HG02571 (cell line): ENCODE data around the gene BBLN.
A peak's percentile ranks its signal among the peaks of the same experiment; 100 is the strongest.

Experiments used
- ATAC-seq: cut with Tn5 transposase; IDR thresholded peaks from one replicate; pipeline ENCODE4 v1.9.1; 2021; ENCODE audit warnings: mild to moderate bottlenecking, moderate library complexity; ENCODE audit not compliant: unreplicated experiment

The BBLN gene

DNA sequence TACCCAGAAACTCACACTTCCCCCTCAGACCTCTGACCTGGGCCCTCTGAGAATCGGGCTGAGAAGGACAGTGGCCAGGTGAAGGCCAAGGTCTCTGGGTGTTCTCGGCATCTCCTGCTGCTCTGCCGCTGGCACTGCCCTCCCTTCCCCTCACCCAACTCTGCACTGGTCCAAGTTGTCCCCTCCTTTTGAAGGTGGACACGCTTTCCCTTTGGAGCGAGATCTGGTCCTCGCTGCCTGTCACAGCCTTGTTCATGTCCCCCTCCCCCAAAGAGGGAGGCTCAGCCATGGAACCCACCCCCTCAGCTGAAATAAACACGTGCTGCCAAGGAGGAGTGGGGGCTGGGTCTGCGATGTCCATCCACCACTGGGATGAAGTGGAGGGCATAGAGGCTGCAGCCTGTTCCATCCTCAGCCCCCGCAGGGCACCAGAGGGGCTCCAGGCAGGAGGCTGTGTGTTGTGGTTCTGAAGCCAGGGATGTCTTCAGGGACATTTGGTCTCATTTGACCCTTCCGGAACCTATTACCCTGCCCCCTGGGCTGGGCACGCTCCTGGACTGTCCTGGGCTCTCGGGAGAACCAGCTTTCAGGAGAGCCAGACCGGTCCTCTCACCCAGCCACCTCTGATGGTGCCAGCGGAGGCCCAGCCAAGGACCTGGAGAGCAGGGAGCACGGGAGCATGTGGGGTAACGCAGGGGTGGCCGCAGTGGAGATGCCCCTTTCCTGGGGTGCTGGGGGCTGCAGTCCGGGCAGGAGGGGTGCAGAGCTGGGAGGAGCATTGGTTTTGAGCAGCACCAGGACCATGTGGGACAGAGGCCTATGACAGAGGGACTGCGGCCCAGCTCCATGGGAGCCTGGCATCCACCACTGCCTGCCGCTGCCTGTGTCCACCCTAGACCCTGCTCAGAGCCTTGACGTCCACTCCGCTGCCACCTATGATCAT, 15.6 kb upstream of the BBLN start:
- no peak for ATAC-seq

DNA sequence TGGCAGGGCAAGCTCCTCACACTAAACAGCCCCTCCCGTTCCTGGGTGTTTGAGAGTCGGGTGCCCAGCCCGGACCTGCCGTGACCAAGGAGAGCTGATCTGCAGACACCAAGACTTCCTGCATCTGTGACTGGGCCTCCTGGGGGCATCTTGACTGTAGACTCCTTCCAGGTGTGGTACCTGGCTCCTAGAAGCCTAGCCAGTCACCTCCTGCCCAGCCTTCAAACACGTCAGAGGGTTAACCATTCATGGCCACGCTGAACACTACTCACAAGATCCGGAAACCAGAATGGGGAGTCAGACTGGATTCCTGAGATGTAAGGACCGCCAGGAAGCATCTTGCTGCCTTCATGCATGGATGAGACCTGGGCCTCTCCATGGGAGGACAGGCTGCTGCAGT, 14.5 kb upstream of the BBLN start:
- no peak for ATAC-seq

DNA sequence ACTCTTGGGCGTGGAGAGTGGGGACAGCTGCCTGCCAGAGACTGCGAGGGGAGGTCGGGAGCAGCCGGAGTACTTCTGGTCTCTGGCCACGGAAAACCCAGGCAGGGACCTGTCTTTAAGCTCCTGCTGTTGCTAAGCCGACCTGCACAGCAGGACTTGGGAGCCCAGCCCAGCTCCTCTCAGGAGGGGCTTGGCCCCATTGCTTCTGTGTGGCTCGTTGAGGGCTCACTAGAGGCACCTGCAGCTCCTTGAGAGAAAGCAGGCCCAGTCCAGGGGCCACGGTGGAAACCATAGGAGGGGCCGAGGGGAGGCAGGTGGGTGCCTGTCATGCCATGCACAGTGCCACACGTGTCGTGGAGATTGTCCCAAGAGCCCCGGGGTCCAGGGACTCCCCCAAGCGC, 14.1 kb upstream of the BBLN start:
- no peak for ATAC-seq

DNA sequence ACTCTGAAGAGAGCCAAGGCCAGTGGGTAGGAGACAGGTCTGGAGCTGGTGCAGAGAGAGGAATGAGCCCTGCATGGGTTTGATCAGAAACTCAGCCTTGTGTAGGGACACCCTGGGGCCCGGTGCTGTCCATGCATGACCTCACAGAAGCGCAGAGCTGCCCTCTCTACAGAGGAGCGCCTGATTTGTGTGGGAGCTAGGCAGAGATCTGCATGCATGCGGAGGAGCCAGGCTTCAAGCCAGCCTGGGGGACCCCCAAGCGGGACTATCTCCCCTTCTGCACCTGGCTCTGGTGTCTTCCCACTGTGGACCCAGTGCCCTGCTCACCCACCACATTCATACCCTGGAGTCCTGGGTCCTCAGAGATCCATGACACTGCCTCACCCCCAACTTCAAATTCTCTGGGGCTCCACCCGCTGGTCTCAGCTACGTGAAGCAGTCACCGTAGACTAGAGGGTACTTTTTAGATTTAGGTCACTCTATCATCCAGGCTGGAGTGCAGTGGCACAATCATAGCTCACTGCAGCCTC, 13.4 kb upstream of the BBLN start:
- no peak for ATAC-seq

DNA sequence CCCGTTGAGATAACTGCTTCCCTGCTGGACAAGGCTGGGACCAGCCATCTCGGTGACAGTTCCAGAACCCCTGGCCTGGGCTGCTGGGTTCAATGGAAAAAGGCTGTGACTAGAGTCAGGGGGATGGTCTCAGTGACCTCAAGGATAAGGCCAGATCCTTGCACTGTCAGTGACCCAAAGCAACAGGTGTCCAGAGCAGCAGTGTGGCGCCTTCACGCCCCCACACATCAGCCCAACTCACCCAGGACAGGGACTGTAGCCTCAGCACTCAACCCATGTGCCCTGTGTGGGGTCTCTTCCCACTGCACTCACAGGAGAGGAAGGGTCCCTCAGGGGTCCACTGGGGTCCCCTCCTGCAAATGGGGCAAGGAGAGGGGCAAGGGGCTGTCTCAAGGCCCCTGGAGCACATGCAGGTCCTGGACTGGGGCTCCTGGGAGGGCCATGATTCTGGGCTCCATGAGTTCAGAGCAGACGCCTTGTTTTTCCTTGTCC, 11.5 kb upstream of the BBLN start:
- no peak for ATAC-seq

DNA sequence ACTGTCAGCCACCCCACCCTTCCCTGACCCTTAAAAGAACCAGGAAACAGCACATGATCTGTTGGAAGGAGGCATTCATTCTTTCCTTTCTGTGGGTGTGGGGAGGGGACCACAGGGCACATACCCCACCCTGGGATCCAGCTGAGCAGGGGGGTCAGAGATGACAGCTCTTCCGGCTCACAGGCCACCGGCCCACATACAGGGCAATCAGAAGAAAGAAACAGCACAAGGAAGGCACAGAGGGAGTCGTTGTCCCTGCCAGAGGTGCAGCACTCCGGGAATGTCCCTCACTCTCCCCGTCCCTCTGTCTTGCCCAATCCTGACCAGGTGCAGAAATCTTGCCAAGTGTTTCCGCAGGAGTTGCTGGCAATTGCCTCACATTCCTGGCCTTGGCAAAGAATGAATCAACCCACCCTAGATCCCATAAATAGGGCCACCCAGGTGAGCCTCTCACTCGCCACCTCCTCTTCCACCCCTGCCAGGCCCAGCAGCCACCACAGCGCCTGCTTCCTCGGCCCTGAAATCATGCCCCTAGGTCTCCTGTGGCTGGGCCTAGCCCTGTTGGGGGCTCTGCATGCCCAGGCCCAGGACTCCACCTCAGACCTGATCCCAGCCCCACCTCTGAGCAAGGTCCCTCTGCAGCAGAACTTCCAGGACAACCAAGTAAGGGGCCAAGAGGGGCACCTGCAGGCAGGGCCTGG, 10.9 kb upstream of the BBLN start, which contains the start of gene LCN2:
Gene LCN2, plus strand, starts transcription at position 453 of the 701 bp plus-strand sequence. Its CDS starts 73 bp downstream, at position 526.
- ATAC-seq: no peak

DNA sequence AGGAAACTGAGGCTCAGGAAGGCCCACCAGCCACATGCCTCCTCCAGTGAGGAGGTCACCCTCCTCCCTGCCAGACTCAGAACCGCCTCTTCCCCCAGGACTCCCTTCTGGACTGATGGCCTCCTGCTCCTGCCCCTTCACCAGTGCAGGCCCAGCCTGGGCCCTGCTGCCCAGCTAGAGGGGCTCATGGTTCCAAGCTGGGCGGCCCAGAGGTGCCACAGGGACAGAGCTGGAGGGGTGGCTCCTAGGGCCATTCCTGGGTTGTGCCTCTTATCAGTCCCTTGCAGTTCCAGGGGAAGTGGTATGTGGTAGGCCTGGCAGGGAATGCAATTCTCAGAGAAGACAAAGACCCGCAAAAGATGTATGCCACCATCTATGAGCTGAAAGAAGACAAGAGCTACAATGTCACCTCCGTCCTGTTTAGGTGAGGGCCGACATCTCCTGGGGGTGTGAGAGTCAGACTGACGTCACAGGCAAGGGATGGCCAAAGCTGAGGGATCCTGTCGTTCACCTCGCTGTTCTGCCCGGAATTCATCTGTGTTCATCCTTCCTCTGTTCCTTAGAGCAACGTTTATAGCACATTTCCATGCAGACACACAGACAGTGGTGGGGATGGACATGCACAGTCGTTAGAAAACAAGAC, 10.0 kb upstream of the BBLN start:
- no peak for ATAC-seq

DNA sequence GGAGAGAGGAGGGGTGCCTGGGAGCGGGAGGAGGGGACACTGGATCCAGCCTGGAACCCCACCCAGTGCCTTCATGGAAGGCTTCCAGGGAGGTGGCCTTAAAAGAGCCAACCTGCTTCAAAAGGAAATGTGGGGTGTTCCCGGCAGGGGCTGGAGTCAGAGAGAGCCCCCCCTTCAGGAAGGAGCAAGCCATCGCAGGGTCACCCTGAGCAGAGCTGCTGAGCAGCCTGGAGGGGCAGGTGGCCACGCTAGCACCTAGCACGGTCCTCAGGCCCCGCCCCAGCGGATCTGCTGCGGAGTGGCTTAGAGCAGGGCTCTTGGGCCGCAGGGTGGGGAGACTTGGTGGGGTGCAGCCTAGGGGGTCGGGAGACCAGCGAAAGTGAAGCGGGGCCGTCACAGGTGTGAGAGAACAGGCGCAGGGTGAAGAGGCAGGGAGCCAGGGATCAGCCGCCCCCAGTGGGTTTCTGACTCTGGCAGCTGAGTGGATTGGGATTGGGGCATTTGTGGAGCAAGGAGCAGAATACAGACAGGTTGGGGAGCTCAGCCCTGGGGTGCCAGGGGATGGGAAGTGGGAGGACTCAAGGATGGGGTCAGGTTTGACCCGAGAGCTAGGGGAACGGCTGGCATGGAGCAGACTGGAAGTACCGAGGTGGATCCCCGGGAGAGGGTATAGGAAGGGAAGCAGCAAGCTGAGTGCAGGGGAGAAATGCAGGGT, 9.3 kb upstream of the BBLN start:
- ATAC-seq: no peak

DNA sequence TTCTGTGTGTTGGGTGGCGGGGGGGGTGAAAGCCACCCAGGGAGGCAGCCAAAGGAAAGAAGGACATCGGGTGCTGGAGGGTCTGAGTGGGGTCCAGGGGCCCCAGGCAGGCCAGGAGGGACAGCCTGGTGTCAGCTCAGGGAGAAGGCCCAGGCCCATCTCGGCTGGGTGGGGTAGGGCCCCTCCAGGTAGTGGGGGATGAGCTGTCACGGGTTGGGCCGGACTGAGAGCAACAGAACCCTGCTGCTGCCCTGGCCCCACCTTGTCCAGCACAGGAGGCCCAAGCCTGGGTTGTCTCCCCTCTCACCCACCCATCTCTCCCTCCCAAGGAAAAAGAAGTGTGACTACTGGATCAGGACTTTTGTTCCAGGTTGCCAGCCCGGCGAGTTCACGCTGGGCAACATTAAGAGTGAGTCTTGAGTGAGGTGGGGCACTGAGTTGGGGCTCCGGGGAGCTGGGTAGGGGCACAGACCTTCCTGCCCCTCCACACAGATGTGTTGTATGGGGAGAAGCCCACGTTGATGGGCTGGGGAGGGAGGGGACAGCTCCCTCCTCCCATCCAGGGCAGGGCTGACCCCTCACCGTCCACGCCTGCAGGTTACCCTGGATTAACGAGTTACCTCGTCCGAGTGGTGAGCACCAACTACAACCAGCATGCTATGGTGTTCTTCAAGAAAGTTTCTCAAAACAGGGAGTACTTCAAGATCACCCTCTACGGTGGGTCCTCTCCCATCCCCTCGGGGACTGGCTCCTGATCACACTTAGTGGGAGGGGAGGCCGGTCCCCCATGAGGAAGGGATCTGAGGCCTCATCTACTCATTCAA, 8.5 kb upstream of the BBLN start:
- no peak for ATAC-seq

DNA sequence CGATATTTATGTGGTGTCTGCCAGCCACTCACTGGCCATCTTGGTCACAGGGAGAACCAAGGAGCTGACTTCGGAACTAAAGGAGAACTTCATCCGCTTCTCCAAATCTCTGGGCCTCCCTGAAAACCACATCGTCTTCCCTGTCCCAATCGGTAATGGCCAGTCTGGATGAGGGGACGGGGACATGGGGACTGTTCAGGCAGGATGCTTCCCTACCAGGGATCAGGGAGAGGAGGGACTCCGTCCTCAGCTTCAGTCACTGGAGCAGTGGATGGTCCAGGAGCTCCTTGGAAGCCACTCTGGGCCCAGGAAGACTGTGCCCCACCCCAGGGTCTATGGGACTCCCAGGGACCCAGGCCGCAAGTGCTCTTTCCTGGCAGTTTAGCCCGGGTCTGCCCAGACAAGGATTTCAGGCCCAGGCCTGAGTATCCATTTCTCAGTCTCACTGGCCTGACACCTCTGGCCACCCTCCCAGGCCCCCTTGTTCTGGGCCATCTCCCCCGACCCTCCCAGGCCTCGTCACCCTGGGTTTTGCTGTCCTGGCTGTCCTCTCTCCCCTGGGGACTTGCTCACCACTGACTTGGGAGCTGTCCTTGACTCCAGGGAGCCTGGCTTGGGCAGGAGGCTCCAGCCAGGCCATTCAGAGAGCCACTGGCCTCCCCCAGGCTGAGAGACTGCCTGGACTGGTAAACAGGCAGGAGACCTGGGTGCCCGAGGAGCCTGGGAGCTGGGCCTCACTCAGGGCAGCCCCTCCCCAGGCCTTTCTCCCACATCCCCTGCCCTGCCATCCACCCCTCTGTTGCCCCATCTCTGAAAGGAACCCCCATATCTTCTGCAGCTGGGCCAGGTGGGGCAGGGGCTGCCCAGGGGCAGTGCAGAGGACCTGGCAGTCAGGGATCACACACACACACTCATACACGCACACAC, 7.7 kb upstream of the BBLN start:
- ATAC-seq: no peak

DNA sequence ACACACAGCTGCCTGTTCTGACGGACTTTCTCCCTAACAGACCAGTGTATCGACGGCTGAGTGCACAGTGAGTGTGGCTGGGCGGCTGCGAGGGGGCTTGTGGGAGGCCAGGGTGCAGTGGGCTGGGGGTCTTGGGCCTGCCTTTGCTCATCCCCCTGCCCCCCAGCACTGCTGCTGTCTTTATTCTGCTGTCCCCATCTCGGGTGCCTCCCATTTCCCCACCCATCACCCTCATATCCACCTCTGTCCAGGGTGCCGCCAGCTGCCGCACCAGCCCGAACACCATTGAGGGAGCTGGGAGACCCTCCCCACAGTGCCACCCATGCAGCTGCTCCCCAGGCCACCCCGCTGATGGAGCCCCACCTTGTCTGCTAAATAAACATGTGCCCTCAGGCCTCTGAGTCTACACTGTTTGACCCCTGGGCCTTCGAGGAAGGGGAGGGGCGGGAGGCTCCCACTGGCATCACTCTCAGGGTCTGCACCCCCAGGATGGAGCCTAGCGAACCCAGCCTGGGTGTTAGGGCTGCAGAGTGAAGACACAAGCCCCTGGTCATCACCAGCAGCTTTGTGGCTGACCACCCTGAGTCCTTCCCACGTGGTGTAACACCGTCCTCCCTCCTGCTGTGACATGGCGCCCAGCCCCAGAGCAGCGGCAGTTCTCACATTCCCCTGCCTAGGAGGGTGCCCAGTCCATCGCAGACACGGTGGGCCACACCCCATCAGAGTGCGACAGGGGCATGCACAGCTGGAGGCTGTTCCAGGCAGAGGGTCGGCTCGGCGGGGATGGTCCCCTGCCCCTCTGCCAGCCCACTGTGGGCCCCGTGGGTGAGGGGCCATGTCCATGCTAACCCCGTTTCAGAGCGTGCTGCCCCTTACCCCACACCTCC, 6.8 kb upstream of the BBLN start:
- ATAC-seq: no peak

DNA sequence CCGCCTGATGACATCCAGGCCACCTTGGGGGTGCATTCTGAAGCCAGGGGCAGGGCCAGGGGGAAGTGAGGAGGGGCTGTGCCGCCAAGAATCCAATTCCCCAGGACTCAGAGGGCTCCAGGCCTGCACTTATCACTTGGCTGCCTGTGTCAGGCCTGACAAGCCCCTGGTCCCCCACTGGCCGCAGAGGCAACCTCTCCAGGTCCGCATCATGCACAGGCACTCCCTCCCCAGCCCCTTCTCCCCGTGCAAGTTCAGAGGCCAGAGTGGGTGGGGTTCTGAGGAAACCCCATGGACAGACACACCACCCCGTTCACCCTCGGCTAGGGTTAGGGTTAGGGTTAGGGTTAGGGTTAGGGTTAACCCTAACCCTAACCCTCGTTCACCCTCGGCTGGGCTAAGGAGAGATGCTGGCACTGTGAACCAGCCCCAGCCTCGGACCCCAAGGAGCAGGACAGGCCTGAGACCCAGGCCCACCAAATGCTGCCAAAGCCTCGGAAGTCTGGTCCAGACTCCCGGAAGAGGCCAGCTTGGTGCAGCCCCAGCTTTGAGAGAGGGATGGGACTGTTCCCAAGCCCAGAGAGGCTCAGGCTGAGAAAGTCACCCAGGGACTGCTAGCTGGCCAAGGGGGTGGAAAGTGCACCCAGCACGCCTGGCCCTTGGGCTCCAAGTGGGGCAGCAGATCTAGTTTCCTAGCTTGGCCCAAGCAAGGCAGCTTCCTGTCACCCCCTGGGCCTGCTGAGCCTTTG, 5.9 kb upstream of the BBLN start:
- ATAC-seq: no peak

DNA sequence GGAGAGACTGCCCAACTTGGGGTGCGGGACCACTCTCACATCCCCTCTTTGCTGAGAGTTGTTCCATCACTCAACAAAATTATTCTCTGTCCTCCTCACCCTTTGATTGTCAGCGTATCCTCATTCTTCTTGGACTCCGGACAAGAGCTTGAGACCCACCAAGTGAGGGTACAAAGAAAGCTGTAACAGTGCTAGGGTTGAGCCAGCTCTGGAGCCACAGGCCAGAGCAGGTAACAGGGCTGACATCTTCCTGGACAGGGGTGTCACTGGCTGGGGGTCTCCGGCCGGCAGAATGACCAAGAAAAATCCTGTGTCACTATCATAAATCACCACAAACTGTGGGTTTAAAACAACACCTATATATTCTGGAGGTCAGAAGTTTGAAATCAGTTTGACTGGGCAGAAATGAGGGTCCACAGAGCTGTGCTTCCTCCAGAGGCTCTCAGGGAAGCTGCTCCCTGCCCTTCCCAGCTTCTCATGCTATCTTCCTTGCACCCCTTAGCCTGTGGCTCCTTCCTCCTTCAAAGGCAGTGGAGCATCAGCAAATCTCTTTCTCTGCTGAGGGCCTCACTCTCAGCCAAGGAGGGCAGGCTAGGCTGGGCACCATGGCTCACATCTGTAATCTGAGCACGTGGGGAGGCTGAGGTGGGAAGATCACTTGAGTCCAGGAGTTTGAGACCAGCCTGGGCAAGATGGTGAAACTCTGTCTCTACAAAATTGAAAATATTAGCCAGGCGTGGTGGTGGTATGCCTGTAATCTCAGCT, 4.1 kb upstream of the BBLN start:
- ATAC-seq: no peak

DNA sequence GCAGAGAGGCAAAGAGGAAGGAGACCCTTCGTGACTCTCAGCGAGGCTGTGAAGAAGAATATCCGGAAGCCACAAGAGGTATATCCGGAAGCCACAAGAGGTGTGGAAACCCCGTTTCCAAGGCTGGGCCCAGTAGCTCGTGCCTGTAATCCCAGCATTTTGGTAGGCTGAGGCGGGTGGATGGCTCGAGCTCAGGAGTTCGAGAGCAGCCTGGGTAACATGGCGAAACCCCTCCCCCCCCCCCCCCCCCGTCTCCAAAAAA, 612 bp upstream of the BBLN start:
- ATAC-seq: peak; percentile 3

DNA sequence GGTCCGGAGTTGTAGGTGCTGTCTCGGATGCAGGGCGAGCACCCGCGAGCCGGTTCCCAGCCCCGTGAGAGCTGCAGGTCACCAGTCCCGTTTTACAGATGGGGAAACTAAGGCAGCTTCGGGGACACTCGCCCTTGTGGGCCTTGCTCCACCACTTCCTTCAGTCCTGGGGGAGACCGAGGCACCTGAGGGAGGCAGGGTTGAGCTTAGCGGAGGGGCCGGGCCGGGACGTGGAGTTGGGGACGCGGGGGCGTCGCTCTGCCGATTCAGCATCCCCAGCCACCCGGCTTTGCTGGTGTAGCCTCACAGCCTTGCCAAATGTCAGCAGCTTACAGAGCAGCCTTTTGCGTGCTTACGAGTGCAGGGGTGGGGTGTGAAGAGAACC, 530 bp downstream of the BBLN start:
- ATAC-seq: peak; percentile 2

DNA sequence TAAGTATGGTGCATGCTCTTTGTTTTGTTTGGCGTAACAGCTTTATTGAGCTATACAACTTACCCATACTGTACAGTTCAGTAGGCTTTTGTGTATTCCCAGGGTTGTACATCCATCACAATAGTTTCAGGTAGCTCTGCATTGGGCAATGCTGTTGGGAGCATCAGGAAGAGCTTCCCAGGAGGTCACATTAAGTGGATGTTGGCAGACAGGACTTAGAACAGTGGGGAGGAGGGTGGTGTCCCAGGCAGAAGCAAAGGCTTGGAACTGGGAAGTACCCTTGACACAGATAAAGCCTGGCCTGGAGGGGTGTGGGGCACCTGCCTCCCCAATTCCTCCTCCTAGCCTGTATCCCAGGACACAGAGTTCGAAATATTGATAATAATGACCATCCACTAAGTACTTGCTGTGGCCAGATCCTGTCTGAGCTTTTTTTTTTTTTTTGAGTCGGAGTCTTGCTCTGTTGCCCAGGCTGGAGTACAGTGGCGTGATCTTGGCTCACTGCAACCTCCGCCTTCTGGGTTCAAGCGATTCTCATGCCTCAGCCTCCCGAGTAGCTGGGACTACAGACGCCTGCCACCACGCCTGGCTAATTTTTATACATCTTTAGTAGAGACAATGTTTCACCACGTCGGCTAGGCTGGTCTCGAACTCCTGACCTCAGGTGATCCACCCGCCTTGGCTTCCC, 1.3 kb downstream of the BBLN start:
- no peak for ATAC-seq
